ENCODE measurements around the gene ERP29.

GRCh38 chr12:111993292-111994150 lies 19.7 kb upstream of the ERP29 start:
- TF ChIP-seq POLR2AphosphoS5 (IDR thresholded peaks at IDR 0.05) (no peak), CTCF (IDR thresholded peaks at IDR 0.05) (no peak), POLR2A (IDR thresholded peaks at IDR 0.05) (no peak)
